AG04449 (cell line): ENCODE measurements around the gene FRS3.

Source experiments
- CTCF ChIA-PET: fragments of 350-600 bp; formaldehyde crosslinking; extraction: SDS; loops from one replicate; lab custom pipeline; 2021; ENCODE audit warnings: antibody characterized with exemption; lab: Yijun Ruan, JAX
- POLR2A ChIA-PET: fragments of 400-600, 350-600 bp; formaldehyde crosslinking; extraction: SDS; loops from one replicate; lab custom pipeline; 2020; ENCODE audit warnings: antibody characterized with exemption, inconsistent platforms; lab: Yijun Ruan, JAX
- DNase-seq: peaks from one replicate; pipeline ENCODE4 v3.0.0-alpha.2; 2010; ENCODE audit warnings: low read depth, low spot score
- H3K4me3 ChIP-seq: 2 replicates; pipeline ENCODE4 v1.5.1; 2011; ENCODE audit warnings: low read depth, mild to moderate bottlenecking, control low read depth, low read length
- TF ChIP-seq, protein P1 (sequence below): IDR thresholded peaks from one replicate; pipeline ENCODE4 v1.5.1; 2011; ENCODE audit warnings: mild to moderate bottlenecking, moderate library complexity, low read length, control low read depth, inconsistent platforms; ENCODE audit not compliant: insufficient read depth; ENCODE audit errors: missing control alignments

The FRS3 gene

DNA sequence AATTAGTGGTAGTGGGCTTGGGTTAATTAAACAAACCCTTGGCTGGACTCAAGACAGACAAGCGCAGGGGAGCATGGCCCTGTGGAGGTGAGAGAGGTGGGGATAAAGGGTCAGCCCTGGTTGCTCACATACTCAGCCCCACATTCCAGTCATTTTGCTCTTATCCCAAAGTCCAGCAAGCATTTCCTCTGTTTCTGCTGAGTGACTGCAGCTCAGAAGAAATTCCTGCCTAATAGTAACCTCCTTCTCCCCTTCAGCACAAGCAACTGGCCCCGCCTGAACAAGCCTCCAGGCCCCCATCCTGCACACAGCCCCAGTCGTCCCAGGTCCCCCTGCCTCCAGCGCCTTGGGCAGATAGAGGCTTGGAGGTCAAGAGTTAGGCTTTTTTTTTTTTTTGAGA is 40.7 kb downstream of the FRS3 start:
- no peak for DNase-seq
- no peak overlapping the region for H3K4me3 ChIP-seq
- TF ChIP-seq, protein P1, sequence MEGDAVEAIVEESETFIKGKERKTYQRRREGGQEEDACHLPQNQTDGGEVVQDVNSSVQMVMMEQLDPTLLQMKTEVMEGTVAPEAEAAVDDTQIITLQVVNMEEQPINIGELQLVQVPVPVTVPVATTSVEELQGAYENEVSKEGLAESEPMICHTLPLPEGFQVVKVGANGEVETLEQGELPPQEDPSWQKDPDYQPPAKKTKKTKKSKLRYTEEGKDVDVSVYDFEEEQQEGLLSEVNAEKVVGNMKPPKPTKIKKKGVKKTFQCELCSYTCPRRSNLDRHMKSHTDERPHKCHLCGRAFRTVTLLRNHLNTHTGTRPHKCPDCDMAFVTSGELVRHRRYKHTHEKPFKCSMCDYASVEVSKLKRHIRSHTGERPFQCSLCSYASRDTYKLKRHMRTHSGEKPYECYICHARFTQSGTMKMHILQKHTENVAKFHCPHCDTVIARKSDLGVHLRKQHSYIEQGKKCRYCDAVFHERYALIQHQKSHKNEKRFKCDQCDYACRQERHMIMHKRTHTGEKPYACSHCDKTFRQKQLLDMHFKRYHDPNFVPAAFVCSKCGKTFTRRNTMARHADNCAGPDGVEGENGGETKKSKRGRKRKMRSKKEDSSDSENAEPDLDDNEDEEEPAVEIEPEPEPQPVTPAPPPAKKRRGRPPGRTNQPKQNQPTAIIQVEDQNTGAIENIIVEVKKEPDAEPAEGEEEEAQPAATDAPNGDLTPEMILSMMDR, result no peak
- ChIA-PET CTCF (interaction anchor here (0.7 to 1.9 kb wide), 6 partner anchors 10 to 314 kb away, joined by 3 to 10 read pairs (median 4); no protein-coding TSS in a partner anchor), POLR2A (no interaction called here)

DNA sequence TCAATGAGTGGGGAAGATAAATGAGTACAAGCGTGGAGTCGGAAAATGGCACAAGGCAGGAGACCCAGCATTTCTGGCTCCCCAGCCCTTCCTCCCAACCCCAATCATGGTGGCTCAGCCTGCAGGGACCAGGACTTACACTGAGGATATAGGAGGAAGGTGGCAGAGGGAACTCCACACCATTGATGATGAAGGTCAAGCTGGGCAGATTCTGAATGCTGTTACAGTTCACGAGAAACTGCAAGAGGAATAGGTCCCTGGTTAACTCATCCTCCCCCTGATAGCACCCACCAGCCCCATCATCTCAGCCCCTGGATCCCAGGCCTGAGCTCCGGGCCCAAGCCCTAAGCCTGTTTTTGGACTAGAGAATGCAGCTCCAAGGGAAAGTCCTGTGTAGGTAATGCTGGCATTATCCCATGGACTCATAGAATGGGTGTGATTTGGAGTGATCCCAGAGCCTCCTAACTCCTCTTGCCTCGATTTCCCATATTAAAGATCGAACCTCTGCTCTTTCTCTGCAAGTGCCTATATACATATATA is 42.0 kb downstream of the FRS3 start:
- POLR2A ChIA-PET, result no interaction called here
- TF ChIP-seq, protein P1, result no peak
- DNase-seq, result no peak
- CTCF ChIA-PET, result interaction anchor here (1.5 to 6.0 kb wide), 3 partner anchors 33 to 313 kb away, joined by 3 to 50 read pairs (median 18); no protein-coding TSS in a partner anchor
- H3K4me3 ChIP-seq, result no peak overlapping the region

DNA sequence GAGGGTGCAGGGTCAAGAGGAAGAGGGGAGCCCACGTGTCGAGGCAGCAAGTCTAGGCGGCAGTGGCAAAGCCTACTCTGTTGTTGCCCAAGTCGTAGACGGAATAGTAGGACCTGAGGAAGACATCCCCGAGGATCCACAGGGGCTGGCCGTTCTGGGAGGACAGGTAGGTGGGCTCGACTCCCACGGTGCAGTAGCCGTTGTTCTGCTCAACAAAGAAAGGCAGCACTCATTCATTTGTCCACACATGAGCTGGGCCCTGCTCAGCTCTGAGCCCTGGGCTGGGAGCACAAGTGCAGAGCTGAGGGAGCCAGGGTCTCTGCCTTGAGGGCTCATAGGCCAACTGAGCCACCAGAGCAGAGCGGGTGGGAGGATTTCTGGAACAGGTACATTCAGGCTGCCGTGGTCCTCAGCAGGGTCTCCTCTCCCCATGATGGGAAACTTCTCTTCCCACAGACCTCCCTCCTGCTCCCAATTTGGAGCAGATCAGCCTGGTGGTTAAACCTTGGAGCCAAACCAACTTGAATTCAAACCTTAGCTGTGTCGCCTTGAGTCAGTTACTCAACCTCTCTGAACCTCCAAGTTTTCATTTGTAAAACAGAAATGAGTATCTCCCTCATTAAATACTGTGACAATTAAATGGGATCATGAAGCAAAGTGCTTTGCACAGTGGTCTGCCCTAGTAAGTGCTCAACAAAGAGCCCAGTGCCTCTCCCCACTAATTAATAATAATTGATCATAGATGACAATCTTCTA is 42.7 kb downstream of the FRS3 start:
- CTCF ChIA-PET, result interaction anchor here (2.6 to 6.0 kb wide), 5 partner anchors 12 to 50 kb away, joined by 14 to 50 read pairs (median 18); partner anchors contain the start of gene TOMM6
- DNase-seq, result no peak
- no peak overlapping the region for H3K4me3 ChIP-seq
- POLR2A ChIA-PET, result no interaction called here
- TF ChIP-seq, protein P1, result no peak

DNA sequence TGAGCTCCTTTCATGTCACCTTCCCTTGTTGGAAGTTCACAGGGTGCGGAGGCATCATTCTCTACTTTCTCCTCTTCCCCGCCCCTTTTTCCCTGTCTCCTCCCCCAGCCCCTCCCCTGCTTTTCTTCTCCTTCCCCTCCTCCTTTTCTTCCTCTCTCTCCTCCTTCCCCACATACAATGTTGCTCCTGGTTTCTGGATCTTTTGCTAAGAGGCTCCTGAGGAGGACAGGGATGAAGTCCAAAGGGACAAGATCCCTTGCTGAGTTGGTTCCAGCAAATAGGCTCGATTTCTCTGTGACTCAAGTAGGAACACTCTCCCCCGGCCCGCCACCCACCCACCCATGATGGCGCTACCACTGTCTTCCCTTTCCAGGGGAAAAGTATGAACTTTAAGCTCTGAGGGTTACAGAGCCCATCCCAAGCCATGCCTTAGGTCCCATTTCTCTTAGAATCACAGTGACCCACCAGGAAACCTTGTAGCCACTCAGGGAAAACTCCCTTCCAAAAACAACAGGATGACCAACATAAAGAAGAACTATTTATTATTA is 43.4 kb downstream of the FRS3 start:
- DNase-seq, result no peak
- ChIA-PET CTCF (interaction anchor here (0.5 to 6.0 kb wide), 14 partner anchors 13 to 368 kb away, joined by 3 to 50 read pairs (median 10); partner anchors contain the start of gene TOMM6), POLR2A (no interaction called here)
- no peak overlapping the region for H3K4me3 ChIP-seq
- TF ChIP-seq, protein P1, result no peak

DNA sequence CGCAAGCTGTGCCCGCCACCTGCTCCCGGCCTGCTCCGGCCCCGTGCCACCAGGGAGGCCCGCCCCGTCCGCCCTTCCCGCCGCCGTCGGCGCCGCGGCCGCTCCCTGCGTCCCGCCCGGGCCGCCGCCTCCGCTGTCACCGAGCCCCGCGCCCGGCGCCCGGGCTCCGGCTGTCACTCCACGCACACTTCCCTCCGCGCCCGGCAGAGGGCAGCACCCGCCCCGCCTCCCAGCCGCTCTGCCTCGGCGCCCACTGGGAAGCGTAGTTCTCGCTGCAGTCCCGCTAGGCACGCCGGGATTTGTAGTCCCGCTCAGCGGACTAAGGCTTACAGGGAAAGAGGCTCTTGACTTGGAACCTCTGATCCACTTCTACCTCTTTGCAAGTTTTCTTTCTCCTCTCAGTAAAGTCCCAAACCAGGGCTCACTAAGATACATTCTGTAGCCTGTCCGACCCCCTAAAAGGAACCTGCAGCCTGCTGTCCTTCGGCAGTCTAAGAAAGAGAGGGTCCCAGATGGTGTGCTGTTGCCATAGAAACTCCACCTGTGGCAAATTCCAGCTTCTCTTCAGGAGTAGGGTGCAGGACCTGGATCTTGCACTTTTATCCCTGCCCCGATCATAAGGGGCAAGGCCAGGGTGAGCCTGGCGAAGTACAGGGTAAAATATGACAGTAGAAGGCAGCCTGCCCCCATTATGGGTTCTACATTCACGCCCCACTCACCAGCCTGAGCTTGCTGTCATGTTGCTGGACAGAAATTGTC is 44.1 kb downstream of the FRS3 start, which contains the start of gene TFEB:
Gene TFEB (minus strand): TSS at position 182 of the 759 bp plus-strand sequence. CDS start 44,395 bp downstream, outside the sequence.
- H3K4me3 ChIP-seq, result peak within 1 kb of the TSS; percentile 73
- CTCF ChIA-PET, result interaction anchor here (0.5 to 6.0 kb wide), 20 partner anchors 11 to 368 kb away, joined by 3 to 50 read pairs (median 5); partner anchors contain the start of gene TOMM6
- TF ChIP-seq, protein P1, result peak; percentile 93
- POLR2A ChIA-PET, result interaction anchor here (1.3 to 2.6 kb wide), 2 partner anchors 30 to 41 kb away, joined by 3 to 10 read pairs; no protein-coding TSS in a partner anchor
- peak; percentile 41 for DNase-seq
